Hematopoietic multipotent progenitor cell treated with erythropoietin and hydrocortisone succinate and interleukin-3 and kit ligand, for 15 days (in vitro differentiated cells): ENCODE data around the gene F2RL2.
"Not testable (repeated sequence)": the region's sequence is repeated elsewhere in the genome, so short reads cannot be mapped to it uniquely, and the experiment has no call there.

ENCODE experiments used
- DNase-seq: peaks from one replicate; pipeline ENCODE4 v3.0.0-alpha.2; 2015; ENCODE audit warnings: low spot score

F2RL2 gene

GRCh38 chr5:76620166-76620565 is 3.0 kb downstream of the F2RL2 start:
- no peak for DNase-seq

DNA sequence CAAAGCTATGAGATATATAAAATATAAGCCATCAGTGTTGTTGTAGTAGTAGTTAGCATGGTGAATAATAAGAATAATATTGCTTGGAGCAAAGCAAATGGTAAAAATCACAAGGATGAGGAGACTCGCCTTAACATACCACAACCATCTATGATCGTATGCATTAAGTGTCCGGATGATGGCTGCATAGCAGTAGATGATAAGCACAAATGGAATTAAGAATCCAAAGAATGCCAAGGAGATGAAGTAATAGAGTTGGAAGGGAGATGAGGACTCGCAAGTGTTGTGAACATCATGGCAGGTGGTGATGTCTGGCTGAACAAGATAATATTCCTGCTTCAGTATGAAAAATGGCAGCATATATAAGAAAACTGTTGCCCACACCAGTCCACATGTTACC is 5.5 kb downstream of the F2RL2 start:
- no peak for DNase-seq

DNA sequence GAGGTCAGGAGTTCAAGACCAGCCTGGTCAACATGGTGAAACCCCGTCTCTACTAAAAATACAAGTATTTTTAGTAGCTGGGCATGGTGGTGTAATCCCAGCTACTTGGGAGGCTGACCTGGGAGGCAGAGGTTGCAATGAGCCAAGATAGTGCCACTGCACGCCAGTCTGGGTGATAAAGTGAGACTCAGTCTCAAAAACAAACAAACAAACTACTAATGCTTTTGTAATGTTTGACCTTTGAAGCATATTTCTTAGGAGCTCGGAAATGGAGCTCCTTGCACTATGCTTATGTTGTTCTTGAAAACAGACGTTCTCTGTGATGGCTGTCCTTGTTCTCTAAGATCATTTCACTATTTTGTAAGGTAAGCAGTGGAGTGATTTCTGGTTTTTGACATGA is 6.0 kb downstream of the F2RL2 start:
- DNase-seq, result no peak

DNA sequence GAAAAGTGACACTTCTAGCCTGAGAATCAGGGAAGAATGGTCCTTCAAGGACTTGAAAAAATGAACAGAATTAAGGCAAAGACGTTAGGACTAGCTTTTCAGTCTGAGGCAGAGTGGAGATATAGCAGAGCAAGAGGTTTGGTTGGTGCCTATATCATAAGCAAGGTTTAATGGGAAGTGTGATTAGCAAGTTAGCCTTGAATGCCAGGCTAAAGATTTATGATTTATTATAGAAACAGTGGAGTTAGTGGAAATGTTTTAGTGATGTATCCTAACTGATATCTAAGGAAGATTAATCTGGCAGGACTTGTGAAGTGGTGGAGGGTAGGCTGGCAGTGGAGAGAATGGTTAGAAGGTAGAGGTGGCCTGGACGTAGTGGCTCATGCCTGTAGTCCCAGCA is 7.0 kb downstream of the F2RL2 start:
- DNase-seq, result no peak

- no peak for DNase-seq
Observed at GRCh38 chr5:76615759-76616158, 7.4 kb downstream of the F2RL2 start.

DNA sequence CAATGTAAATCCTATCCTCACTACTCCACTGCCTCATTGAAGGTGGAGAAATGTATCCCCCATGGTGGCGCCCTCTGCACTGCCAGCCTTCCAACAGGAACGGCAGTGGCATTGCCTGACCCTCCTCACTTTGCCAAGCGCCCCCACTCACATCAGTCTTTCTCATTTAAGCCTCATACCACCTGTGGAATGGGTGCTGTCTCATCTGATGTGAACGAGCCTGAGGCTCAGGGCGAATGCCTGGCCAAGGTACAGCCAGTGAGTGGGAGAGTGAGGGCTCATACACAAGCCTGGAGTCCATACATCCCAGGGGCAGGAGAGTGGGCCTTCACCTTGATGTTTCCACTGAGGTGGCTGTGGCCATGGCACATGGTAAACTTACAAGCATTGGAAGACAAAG is 10.3 kb downstream of the F2RL2 start:
- DNase-seq, result no peak

GRCh38 chr5:76610196-76610595 is 13.0 kb downstream of the F2RL2 start:
- no peak for DNase-seq

DNA sequence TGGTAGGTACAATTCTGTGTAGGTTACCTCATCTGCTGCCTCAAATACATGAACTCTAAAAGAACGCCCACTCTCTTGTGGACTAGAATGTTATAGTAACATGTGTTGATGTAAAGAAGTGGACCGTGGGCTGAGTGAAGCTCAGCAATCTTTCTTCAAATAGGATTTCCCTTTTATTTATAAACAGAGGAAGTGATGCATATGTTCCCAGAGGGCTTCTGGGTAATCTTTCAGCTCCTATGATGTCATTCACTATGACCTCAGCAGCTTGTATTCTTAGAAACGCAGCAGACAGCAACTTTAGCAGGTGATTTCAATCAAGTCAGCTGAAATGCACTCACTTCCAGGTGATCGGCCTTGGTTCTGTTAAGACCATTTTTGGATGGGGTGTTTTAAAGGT is 14.4 kb downstream of the F2RL2 start:
- peak; percentile 11 for DNase-seq

DNA sequence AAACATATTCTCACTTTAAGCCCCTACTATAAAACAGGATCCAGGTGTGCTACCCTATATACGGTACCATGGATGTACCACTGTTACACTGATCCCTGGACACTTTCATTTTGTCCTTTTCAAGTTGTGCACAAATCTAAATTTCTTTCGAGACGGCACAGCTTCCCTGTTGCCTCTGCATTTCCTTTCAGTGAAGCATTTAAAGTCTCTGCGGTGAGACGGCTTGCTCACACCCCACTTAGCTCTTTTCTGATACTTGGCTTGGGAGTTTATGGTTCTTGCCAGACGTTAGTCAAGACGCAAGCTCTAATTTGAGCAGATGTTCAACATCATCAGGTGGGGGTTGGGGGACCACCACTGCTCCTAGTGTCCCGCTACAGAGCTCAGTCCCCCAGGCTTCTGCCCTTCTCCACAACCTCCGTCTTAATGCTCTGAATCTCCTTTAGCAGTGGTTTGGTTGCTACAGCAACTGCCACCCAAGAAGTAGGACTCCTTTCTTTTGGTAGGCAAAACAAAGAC is 15.8 kb downstream of the F2RL2 start:
- DNase-seq, result no peak

DNA sequence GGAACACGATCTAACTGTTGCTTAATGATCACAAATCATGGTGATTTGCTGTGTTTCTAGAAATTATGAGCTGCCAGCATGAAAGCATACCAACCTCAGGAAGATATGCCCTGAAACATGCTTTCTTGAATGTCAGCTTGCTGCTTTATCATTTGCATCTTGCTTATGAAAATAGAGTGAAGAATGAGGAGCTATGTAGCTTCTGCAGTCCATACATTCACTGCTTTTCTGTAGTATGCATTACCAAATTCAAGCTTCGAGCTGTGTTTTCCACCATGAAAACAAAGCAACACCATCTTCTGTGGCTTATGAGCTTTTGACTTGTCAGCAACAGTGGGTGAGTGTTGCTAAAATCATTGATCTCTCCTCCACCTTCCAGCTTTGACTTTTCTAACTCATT is 16.5 kb downstream of the F2RL2 start:
- DNase-seq, result no peak

GRCh38 chr5:76604838-76605237 is 18.4 kb downstream of the F2RL2 start:
- no peak for DNase-seq

- not testable (repeated sequence) for DNase-seq
Observed at GRCh38 chr5:76603991-76604390, 19.2 kb downstream of the F2RL2 start.

GRCh38 chr5:76602094-76602726 is 21.0 kb downstream of the F2RL2 start:
- DNase-seq, result no peak

DNA sequence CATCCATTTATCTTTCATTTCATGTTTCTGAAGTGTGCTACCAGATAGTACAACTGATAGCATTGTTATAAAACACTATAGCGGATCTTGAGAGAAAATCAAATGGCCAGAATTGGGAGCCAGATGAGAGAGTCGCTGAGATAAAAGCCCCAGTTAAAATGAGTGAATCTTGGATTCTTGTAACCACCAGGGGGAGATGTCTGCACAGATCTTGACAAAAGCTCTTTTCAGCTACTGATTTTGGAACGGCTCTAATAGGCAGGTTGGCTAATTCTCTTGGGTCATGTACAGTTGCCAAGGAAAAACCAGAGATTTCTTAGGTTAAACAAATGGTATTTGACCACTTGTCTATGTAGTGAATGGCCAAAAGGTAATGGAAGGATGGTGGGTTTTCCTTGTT is 21.7 kb downstream of the F2RL2 start:
- peak; percentile 63 for DNase-seq

DNA sequence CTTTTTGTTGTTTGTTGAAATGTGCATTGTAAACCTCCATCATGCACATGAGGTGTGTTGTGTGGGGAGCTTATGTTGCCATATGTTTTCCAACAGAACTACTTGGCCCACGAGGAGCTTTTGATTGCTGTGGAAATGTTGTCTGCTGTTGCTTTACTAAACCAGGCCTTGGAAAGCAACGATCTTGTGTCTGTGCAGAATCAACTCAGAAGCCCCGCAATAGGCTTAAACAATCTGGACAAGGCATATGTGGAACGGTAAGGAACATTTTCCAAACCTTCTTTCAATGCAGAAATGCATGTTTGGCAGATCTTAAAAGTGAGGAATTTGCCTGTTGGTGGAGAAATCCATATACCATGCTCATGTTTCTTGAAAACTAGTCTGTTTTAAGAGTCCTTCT is 22.5 kb downstream of the F2RL2 start:
- DNase-seq, result no peak

DNA sequence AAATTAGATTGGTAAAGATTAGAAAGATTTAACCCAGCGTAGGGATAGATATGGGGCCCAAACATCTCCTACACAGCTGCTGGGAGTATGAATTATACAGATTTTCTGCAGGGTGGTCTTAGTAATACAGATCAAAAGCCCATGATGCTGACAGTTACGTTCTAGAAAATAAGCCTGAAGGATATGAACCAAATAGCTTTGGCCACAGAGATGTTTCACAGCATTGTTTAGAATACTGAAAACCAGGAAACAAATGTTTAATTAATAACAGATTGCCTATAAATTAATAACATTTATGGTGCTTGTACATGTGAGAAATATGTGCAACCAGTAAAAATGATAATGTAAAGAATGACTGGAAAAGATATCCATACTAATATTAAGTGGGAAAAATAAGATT is 24.7 kb downstream of the F2RL2 start:
- no peak for DNase-seq

DNA sequence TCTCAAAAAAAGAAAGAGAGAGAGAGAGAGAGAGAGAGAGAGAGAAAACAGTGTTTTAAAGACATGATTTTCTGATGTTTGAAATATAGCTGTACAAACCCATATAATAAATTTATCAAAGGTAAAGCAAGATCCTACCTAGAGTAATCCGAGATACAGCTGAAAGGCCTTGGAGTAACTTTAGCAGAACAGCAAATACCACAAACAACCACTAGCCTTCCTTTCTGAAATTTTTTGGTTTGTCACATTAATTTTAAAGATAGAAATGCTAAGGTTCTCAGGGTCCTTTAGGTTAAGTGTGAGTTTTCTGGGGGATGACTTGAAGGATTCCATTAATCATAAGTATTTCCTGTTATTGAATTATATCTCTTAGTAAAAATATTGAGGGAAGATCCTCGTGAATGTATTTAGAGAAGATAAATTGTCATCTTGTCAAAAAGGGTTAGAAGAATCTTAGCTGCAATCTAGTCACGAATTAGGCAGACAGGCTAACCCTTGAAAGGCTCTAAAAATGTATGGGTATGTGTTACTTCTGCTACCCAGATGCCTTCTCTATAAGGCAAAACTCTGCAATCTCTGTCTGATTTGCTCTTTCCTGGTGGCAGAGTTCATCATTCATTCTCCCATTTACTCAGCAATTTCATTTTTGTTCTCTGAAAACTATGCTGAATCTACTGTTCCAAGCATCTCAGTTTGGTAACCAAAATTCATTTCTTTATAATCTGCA is 27.3 kb downstream of the F2RL2 start:
- no peak for DNase-seq

DNA sequence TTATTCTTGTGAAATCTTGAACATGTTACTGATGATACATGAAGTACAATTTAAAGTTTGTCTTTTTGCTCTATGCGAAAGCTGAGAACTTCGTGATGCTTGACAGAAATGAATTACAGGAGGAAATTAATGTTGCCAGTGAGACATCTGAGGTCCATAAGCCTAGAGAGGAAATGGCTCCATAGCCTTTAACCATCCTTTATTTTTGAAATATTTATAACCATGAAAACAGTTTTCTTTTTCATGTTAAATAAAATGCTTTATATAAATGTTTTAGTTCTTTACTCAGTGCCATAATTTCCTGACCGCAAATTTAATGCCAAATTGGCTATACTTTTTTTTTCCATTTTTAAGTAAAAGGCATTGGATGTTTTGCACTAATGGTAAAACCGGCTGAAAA is 29.1 kb downstream of the F2RL2 start:
- DNase-seq, result no peak

DNA sequence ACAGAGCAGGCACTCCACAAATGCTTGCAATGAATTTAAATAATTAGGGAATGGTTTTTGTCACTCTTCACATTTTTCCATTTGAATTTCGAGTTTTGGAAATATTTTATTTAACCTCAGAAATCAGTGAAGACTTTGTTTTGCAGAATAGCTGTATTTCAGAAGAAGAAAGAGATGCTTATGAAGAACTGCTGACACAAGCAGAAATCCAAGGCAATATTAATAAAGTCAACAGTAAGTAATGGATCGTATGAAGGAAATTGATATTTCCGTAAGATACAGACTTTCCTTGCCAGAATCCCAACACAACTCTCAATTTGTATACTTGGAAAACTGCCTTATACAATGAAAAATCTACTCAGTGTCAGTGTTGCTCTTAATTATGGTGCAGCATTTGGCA is 30.5 kb downstream of the F2RL2 start:
- DNase-seq, result no peak

DNA sequence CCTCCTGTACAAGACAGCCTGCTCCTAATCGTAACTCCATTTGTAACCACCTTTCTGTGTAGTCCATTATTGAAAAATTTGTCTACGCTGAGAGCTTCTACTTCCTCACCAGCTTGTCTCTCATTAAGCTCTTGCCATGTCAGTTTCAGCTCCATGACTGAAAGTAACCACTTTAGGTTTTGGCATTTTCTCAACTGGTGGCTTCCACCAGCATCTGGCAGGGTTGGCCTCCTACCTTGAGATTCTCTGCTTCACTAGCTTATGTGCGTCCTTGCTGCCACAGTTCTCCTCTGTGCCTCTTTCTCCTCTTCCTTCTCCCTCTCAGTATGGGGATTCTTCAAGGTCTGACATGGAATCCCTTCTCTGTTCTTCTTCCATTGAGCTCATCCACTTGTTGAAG is 31.8 kb downstream of the F2RL2 start:
- no peak for DNase-seq

DNA sequence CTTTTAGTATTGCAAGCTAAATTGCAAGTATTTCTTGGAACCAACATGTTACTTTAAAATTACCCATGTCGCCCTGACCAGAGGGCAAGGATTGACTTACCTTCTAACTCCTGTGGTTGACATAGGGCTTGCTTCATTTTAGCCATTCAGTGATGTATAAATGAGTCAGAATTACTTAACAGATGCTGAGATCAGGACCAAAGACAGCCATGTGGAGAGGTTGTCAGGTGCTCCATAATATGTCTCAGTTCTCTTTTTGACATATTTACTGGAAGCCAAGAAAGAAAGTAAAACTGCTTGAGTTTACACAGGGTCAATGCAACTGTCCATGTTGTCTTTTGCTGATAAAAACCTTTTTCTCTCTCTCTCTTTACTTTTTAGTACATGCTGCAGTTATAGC is 33.2 kb downstream of the F2RL2 start:
- no peak for DNase-seq

- no peak for DNase-seq
Observed at GRCh38 chr5:76586531-76586930, 36.7 kb downstream of the F2RL2 start.

DNA sequence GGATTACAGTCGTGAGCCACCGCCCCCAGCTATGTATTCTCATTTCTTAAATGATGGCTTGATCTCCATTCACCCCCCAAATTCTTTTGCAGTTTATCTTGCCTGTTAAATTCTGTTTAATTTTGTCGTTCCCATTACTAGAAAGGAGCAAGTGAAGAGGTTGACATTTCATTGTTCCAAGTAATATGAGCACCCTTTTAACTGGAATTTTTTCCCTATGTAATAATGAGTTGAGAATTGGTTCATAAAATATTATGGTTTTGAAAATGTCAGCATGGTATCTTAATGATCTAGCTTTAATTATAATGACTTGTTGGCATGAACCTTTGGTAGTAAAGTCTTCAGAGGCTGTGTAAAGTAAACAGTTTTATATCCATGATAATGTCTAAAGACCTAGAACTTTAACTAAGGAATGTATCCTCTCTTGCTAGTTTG is 37.4 kb downstream of the F2RL2 start:
- no peak for DNase-seq
